ENCODE measurements around the gene DAG1. TPM values are rescaled to one million over a fixed set of nuclear protein-coding genes. Genes with fewer than 3 reads are reported as not detected.

DAG1 gene
- polyA plus RNA-seq, 1 donor: 104 TPM

- no peak for DNase-seq
Measured at GRCh38 chr3:49513494-49514124, 43.5 kb downstream of the DAG1 start.

DNA sequence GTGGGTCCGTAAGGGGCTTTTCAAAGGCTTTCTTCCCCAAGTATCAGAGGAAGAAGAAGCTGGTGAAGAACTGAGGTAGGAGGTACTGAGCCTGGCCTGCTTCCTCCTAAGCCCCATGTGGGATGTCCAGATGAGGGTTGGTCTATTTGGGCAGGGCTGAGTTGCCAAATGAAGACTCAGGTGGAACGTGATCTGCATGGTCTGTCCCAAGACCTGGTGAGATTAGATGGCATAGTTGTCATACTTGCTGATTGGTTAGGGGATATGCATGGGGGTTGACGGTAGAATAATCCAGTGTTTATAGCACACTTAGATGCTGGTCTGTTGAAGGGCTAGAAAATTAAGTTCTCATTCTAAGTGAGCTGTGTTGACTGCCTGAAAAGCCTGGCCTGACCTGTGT, 47.9 kb downstream of the DAG1 start:
- no peak for DNase-seq

- no peak for DNase-seq
Measured at GRCh38 chr3:49518441-49518840, 48.4 kb downstream of the DAG1 start.

GRCh38 chr3:49519296-49519695, 49.2 kb downstream of the DAG1 start:
- DNase-seq: no peak

DNA sequence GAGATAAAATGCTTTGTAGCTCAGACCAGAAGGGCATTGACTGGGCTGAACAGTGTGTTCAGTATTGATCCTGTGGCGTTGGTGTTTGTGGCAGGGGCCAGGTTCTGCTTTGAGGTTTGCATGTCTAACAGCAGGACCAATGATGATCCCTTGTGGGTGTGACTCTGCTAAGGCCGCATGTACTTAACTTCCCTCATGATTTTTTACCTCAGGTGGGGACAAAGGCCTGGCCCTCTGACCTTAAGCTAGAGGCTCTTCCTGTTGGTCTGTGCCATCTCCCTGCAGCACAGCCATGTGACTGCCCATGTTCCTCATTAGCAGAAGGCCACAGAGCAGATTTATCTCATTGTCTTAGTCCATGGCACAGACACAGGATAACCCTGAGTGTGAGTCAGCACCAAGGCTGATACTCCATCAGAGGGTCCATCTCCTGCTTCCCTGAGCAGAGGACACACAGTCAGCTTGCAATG, 49.9 kb downstream of the DAG1 start:
- no peak for DNase-seq

DNA sequence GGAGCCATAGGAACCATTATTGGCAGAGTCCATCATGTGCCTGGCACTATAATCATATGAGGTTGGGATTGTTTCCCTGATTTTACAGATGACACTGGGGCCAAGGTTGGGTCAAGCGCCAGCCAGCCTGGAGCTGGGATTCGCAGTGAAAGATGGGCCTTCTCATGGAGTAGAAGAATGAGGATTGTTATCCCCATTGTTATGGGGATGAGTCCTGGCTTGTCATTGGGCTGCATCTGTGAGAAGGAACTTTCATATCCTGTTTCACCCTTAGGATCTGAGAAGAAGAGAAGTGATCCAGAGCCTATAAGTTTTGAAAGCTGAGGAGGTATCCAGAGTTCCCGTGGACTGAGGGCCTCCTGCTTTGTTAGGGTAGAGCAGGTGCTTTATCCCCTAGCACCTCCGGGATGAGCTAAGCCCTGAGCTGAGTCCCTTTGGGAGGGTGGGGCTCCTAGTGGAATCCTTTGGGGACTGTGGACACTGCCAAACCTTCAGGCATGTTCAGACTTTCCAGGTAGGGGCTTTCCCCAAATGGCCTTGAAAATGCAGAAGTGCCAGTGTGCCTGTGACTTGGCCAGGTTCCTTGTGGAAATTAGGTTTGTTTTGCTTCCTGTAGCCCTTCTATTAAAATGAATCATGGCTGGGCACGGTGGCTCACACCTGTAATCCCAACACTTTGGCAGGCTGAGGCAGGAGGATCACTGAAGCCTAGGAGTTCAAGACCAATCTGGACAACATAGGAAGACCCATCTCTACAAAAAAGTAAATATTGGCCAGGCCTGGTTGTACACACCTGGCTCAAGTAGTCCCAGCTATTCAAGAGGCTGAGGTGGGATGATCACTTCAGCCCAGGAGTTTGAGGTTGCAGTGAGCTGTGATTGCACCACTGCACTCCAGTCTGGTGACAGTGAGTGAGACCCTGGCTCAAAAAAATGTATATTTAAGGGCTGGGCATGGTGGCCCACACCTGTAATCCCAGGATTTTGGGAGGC, 54.0 kb downstream of the DAG1 start:
- no peak for DNase-seq

DNA sequence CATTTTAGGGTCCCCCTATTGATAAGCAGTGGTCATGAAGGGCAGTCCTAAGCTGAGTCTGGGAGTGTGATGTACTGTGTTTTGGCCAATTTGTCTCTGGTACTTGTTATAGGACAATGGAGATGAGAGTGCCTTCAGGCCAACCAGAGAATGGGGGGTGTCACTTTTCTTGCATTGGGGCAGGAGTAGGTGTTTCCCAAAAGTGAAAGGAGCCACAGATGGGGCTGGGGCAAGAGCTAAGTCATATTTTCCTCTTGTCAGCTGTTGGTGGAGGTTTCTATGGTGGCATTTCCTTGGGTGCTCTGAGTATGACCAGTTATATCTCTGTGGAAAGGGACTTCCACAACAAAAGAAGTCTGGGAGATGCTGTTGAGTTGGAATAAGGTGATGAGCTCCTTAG, 59.5 kb downstream of the DAG1 start:
- DNase-seq: no peak

GRCh38 chr3:49530231-49530630, 60.2 kb downstream of the DAG1 start:
- no peak for DNase-seq

GRCh38 chr3:49530701-49531100, 60.6 kb downstream of the DAG1 start:
- no peak for DNase-seq

- no peak for DNase-seq
Measured at GRCh38 chr3:49531218-49531617, 61.2 kb downstream of the DAG1 start.

DNA sequence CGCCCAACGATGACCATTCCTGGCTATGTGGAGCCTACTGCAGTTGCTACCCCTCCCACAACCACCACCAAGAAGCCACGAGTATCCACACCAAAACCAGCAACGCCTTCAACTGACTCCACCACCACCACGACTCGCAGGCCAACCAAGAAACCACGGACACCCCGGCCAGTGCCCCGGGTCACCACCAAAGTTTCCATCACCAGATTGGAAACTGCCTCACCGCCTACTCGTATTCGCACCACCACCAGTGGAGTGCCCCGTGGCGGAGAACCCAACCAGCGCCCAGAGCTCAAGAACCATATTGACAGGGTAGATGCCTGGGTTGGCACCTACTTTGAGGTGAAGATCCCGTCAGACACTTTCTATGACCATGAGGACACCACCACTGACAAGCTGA, 61.6 kb downstream of the DAG1 start:
- DNase-seq: no peak

DNA sequence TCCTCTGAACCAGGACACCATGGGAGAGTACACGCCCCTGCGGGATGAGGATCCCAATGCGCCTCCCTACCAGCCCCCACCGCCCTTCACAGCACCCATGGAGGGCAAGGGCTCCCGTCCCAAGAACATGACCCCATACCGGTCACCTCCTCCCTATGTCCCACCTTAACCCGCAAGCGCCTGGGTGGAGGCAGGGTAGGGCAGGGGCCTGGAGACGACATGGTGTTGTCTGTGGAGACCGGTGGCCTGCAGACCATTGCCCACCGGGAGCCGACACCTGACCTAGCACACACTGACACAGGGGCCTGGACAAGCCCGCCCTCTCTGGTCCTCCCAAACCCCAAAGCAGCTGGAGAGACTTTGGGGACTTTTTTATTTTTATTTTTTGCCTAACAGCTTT, 63.0 kb downstream of the DAG1 start:
- DNase-seq: no peak

- DNase-seq: no peak
Measured at GRCh38 chr3:49533786-49534519, 63.9 kb downstream of the DAG1 start.

DNA sequence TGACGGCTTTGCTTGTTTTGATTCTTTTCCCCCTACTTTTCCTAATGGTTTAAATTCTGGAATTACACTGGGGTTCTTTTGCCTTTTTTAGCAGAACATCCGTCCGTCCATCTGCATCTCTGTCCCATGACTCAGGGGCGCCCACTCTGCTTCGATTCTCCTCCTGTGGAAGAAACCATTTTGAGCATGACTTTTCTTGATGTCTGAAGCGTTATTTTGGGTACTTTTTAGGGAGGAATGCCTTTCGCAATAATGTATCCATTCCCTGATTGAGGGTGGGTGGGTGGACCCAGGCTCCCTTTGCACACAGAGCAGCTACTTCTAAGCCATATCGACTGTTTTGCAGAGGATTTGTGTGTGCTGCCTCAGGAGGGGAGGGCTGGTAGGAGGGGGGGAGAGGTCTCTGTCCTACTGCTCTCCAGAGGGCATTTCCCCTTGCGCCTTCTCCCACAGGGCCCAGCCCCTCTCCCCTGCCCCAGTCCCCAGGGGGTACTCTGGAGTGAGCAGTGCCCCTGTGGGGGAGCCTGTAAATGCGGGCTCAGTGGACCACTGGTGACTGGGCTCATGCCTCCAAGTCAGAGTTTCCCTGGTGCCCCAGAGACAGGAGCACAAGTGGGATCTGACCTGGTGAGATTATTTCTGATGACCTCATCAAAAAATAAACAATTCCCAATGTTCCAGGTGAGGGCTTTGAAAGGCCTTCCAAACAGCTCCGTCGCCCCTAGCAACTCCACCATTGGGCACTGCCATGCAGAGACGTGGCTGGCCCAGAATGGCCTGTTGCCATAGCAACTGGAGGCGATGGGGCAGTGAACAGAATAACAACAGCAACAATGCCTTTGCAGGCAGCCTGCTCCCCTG, 64.7 kb downstream of the DAG1 start:
- DNase-seq: peak; percentile 73

- no peak for DNase-seq
Measured at GRCh38 chr3:49535971-49536874, 66.2 kb downstream of the DAG1 start.

DNA sequence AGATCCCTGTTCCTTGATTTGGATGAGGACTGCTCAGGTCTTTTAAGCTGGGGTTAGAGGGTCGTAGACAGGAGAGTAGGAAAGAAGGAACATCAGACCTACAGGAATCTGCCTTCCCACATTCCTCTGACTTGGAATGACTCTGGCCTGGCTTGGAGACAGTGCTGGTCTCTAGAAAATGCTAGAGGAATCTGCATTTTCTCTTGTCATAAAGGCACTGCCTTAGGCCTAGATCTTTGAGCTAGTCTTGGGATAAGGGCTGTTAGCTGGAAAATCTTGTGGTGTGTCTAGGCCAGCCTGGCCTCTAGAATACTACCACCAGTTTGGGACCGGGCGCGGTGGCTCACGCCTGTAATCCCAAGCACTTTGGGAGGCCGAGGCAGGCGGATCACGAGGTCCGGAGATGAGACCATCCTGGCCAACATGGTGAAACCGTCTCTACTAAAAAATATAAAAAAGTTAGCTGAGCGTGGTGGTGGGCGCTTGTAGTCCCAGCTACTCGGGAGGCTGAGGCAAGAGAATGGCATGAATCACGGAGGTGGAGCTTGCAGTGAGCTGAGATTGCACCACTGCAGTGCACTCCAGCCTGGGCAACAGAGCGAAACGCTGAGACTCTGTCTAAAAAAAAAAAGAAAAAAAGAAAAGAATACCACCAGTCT, 66.9 kb downstream of the DAG1 start:
- DNase-seq: no peak

DNA sequence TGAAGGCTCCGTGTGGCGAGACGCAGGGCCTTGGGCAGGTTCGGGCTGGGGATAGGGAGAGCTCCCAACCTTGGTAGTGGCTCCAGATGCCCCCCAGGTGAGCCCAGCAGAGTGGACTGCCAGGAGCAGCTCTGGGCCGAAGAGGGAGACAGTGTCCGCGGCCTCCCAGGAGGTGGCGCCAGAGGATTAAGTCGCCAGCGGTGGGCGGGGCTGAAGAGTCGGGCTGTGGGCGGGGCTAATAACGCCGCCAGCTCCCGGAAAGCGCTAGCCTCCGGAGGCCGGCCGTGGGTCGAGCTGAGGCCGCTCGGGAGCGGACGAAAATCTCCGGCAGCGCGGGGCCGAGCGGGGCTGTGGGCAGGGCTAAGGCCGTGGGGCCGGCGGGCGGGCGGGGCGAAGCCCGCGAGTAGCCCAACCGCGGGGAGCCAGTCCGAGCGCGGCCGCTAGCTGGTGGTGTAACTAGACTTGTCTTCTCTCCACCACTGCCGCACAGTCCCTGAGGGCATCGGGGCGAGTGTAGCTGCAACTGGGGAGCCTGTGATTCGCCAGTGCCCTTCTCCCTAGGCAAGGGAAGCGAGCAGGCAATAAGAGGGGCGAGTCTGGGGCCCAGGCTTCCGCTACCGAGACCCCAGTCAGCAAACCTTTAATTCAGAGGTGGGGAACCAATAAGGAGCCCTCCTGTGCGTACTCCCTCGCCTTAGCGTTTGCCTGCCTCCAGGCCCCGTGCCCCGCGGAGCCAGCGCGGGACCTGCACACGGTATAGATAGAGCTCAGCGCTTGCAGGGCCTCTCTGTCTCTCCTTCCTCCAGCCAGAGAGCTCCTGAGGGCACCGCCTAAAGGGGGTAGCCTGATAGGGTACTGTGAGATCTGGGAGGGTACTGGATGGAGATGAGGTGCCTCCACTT, 69.8 kb downstream of the DAG1 start:
- peak; percentile 91 for DNase-seq

DNA sequence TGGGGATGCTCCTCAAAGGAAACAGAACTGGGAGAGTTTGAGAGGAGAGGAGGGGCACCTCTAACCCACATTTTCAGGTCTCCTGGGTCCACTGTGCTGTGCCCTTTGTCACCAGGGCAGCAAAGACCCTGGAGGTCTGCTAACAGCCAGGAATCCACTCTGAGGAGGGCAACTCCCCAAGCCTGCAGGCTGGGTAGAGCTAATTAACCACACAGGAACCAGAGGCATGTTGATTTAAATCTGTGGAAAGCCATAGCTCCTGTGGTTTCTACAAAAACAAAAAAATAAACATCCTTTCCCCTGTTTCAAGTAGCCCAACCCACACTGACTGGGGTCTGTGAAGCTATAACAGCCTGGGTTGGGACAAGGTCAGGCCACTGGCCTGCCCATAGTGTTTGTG, 82.0 kb downstream of the DAG1 start:
- no peak for DNase-seq

DNA sequence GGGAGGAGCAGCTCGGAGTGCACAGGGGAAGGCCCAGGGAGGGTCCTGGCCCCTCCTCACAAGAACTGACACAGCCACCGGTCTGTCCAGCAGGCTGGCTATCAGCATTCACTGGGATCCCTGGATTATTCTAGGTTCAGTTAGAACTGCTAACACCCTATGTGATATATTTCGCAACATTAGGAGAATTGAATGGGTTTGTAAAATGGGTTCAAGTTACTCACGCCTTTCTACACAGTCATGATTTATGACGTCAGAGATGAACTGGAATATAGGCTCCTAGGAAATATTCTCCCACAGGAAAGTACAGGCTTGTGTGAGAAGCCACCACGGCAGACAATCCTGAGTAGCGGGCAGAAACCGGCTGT, 83.2 kb downstream of the DAG1 start:
- DNase-seq: no peak

Measured in left kidney (tissue), 2 donors.